HUES64 (cell line): ENCODE data around the gene CCL24.
"Not testable (repeated sequence)": the region's sequence is repeated elsewhere in the genome, so short reads cannot be mapped to it uniquely, and the experiment has no call there.

Source experiments
- H3K27ac ChIP-seq: 2 replicates; pipeline ENCODE4 v1.7.0; 2013; ENCODE audit warnings: low read depth, low read length, inconsistent platforms
- H3K27me3 ChIP-seq: 2 replicates; pipeline ENCODE4 v1.6.1; 2013; ENCODE audit warnings: mild to moderate bottlenecking, low read length; ENCODE audit not compliant: insufficient read depth
- H3K36me3 ChIP-seq: 2 replicates; pipeline ENCODE4 v1.6.1; 2013; ENCODE audit warnings: mild to moderate bottlenecking, low read length; ENCODE audit not compliant: insufficient read depth
- H3K4me1 ChIP-seq: 2 replicates; pipeline ENCODE4 v1.6.1; 2013; ENCODE audit warnings: mild to moderate bottlenecking, low read length, moderate library complexity; ENCODE audit not compliant: insufficient read depth
- H3K4me3 ChIP-seq: 2 replicates; pipeline ENCODE4 v1.5.1; 2013; ENCODE audit warnings: mild to moderate bottlenecking, low read length, moderate library complexity
- H3K9ac ChIP-seq: 2 replicates; pipeline ENCODE4 v1.6.1; 2013; ENCODE audit warnings: mild to moderate bottlenecking, low read depth, low read length
- H3K9me3 ChIP-seq: 2 replicates; pipeline ENCODE4 v1.6.1; 2013; ENCODE audit warnings: low read depth, low read length; ENCODE audit not compliant: insufficient read depth
- WGBS: fragments of 150-250, 120-280 bp; methylation state at CpG from one replicate; pipeline ENCODE4 v1.1.7; 2013; ENCODE audit warnings: missing lambda C conversion rate; 5-methylcytosine and 5-hydroxymethylcytosine counted together

CCL24 gene

DNA sequence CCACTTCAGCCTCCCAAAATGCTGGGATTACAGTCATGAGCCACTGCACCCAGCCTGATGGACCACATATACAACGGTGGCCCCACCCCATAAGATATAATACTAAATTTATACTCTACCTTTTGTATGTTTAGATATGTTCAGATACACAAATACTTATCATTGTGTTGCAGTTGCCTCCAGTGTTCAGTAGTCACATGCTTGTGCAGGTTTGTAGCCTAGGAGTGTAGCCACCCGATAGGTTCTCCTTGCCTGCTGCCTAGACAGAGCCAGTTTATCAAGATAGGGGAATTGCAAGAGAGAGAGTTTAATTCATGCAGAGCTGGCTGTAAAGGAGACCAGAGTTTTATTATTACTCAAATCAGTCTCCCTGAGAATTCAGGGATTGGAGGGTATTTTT is 9.6 kb downstream of the CCL24 start:
- Histone ChIP-seq H3K9ac (no peak overlapping the region), H3K27ac (no peak overlapping the region), H3K4me1 (no peaks in the 10 kb centered on the region), H3K36me3 (no peaks in the 10 kb centered on the region), H3K9me3 (peaks cover 8% of the 10 kb centered on the region), H3K27me3 (no peaks in the 10 kb centered on the region), H3K4me3 (no peak overlapping the region)
- 100% methylated on average over 2 of the region's 2 CpGs for WGBS

DNA sequence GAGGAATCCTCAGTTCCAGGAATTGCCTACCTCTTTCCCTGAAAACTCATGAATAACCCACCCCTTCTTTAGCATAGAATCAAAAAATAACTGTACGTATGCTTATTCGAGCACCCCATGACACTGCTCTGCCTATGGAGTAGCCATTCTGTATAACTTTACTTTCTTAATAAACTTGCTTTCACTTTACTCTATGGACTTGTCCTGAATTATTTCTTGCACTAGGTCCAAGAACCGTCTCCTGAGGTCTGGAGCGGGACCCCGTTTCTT is 11.1 kb downstream of the CCL24 start:
- 92% methylated on average over 4 of the region's 5 CpGs for WGBS
- H3K4me3 ChIP-seq: no peak overlapping the region

DNA sequence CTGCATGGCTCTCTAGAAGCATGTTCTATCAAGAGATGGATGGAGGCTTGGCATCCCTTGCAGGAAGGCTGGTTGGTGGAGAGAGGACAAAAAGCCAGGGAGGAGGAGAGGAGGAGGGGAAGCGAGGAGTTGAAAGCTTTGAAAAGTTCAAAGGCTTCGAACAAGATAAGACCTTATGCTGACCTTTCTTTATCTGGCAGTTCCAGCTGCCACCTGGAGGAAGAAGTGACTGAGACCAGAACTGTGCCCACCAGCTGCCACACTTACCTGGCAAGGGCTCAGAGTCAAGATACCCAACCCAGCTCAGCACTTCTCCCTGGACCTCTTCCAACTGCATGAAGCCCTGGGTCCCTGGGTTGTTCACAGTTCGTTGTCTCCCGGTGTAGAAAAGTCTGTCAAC is 14.8 kb downstream of the CCL24 start:
- H3K4me1 ChIP-seq: no peaks in the 10 kb centered on the region
- 84% methylated on average over 4 of the region's 4 CpGs for WGBS

More for the DNA sequence above, 11.1 kb downstream of the CCL24 start:
- Histone ChIP-seq H3K36me3 (no peaks in the 10 kb centered on the region), H3K27ac (no peak overlapping the region), H3K9ac (no peak overlapping the region), H3K9me3 (peaks cover 8% of the 10 kb centered on the region), H3K27me3 (no peaks in the 10 kb centered on the region), H3K4me1 (no peaks in the 10 kb centered on the region)

DNA sequence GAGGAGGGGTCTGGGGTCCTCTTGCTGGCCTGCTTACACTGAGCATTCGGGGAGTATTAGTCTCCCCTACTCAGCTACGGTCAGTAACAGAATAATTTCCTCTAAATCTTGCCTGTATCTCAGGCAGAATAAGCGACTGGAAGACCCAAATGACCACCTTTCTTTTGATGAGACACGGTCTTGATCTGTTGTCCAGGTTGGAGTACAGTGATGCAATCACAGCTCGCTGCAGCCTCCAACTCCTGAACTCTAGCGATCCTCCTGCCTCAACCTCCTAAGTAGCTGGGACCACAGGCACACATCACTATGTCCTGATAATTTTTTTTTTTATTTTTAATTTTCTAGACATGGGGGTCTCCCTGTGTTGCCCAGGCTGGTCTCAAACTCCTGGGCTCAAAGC is 17.2 kb downstream of the CCL24 start:
- no peaks in the 10 kb centered on the region for H3K9me3 ChIP-seq
- whole genome bisulfite sequencing: 93% methylated on average over 6 of the region's 6 CpGs
- no peaks in the 10 kb centered on the region for H3K4me1 ChIP-seq
- H3K27ac ChIP-seq: no peak overlapping the region
- no peaks in the 10 kb centered on the region for H3K36me3 ChIP-seq
- no peak overlapping the region for H3K4me3 ChIP-seq
- H3K27me3 ChIP-seq: no peaks in the 10 kb centered on the region
- H3K9ac ChIP-seq: no peak overlapping the region

More for the DNA sequence above, 14.8 kb downstream of the CCL24 start:
- H3K27ac ChIP-seq: no peak overlapping the region
- no peaks in the 10 kb centered on the region for H3K27me3 ChIP-seq
- no peak overlapping the region for H3K4me3 ChIP-seq
- H3K9ac ChIP-seq: no peak overlapping the region
- no peaks in the 10 kb centered on the region for H3K9me3 ChIP-seq
- no peaks in the 10 kb centered on the region for H3K36me3 ChIP-seq

- 90% methylated on average over 9 of the region's 9 CpGs for WGBS
- Histone ChIP-seq H3K9ac (no peak overlapping the region), H3K9me3 (no peaks in the 10 kb centered on the region)
These were observed 17.7 kb downstream of the CCL24 start for GRCh38 chr7:75795831-75796285.

GRCh38 chr7:75793676-75794075 is 19.9 kb downstream of the CCL24 start:
- H3K27ac ChIP-seq: no peak overlapping the region
- no peaks in the 10 kb centered on the region for H3K27me3 ChIP-seq
- H3K4me1 ChIP-seq: peaks cover 9% of the 10 kb centered on the region
- no peak overlapping the region for H3K9ac ChIP-seq
- no peaks in the 10 kb centered on the region for H3K9me3 ChIP-seq
- no peak overlapping the region for H3K4me3 ChIP-seq
- H3K36me3 ChIP-seq: no peaks in the 10 kb centered on the region
- 89% methylated on average over 2 of the region's 2 CpGs for WGBS

More at GRCh38 chr7:75795831-75796285, 17.7 kb downstream of the CCL24 start:
- Histone ChIP-seq H3K4me1 (no peaks in the 10 kb centered on the region), H3K27me3 (no peaks in the 10 kb centered on the region), H3K27ac (no peak overlapping the region), H3K4me3 (no peak overlapping the region), H3K36me3 (no peaks in the 10 kb centered on the region)

GRCh38 chr7:75792567-75792966 is 21.0 kb downstream of the CCL24 start:
- H3K9ac ChIP-seq, H3K9me3 ChIP-seq, H3K36me3 ChIP-seq, H3K4me3 ChIP-seq, H3K27me3 ChIP-seq, H3K27ac ChIP-seq: not testable (repeated sequence)
- H3K4me1 ChIP-seq: peaks cover 16% of the 10 kb centered on the region
- 99% methylated on average over 5 of the region's 5 CpGs for WGBS

- no peak overlapping the region for H3K27ac ChIP-seq
- H3K9ac ChIP-seq: no peak overlapping the region
- WGBS: 83% methylated on average over 3 of the region's 3 CpGs
- H3K27me3 ChIP-seq: no peaks in the 10 kb centered on the region
- no peak overlapping the region for H3K4me3 ChIP-seq
- no peaks in the 10 kb centered on the region for H3K9me3 ChIP-seq
- peaks cover 26% of the 10 kb centered on the region for H3K4me1 ChIP-seq
- H3K36me3 ChIP-seq: no peaks in the 10 kb centered on the region
These were observed 24.2 kb downstream of the CCL24 start for GRCh38 chr7:75789361-75789924.

GRCh38 chr7:75788154-75788847 is 25.3 kb downstream of the CCL24 start:
- Histone ChIP-seq H3K4me1 (peaks cover 26% of the 10 kb centered on the region), H3K27ac (peak overlapping the region; percentile 73; the same call in 1 of the 2 replicates), H3K9ac (peak overlapping the region; percentile 58)
- H3K27me3 ChIP-seq, H3K4me3 ChIP-seq, H3K9me3 ChIP-seq, H3K36me3 ChIP-seq: not testable (repeated sequence)
- WGBS: 30% methylated on average over 14 of the region's 14 CpGs

DNA sequence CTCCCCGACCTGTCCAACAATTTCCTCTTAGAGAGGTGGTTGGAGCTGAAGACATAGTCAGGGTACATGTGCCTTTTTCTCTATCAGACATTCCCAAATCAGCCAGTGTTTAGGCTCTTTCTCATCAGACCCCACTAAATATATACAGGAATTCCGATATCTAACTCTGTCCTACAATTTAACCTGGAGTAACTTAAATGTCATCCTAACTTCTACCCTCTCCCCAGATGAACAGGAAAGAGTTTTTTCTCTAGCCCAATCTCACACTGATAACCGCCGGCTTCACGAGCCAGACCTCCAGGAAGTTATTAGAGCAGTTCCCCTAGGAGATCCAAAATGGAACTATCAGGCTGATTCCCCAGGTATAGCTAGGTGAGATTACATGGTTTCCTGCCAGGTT is 30.5 kb downstream of the CCL24 start:
- H3K36me3 ChIP-seq, H3K27me3 ChIP-seq, H3K9ac ChIP-seq, H3K4me3 ChIP-seq, H3K27ac ChIP-seq: not testable (repeated sequence)
- H3K9me3 ChIP-seq: peaks cover 10% of the 10 kb centered on the region
- H3K4me1 ChIP-seq: peaks cover 15% of the 10 kb centered on the region; the same call in 1 of the 2 replicates
- WGBS: 96% methylated on average over 5 of the region's 5 CpGs

- 56% methylated on average over 14 of the region's 14 CpGs for WGBS
- H3K27me3 ChIP-seq, H3K9ac ChIP-seq, H3K4me1 ChIP-seq, H3K27ac ChIP-seq, H3K36me3 ChIP-seq: not testable (repeated sequence)
- Histone ChIP-seq H3K9me3 (peaks cover 10% of the 10 kb centered on the region), H3K4me3 (peak overlapping the region; percentile 30; the same call in 1 of the 2 replicates)
These were observed 32.8 kb downstream of the CCL24 start for GRCh38 chr7:75780647-75781273.
